ENCODE measurements around the gene NUP58. TPM values are rescaled to one million over a fixed set of nuclear protein-coding genes. Genes with fewer than 3 reads are reported as not detected.

NUP58 gene, protein sequence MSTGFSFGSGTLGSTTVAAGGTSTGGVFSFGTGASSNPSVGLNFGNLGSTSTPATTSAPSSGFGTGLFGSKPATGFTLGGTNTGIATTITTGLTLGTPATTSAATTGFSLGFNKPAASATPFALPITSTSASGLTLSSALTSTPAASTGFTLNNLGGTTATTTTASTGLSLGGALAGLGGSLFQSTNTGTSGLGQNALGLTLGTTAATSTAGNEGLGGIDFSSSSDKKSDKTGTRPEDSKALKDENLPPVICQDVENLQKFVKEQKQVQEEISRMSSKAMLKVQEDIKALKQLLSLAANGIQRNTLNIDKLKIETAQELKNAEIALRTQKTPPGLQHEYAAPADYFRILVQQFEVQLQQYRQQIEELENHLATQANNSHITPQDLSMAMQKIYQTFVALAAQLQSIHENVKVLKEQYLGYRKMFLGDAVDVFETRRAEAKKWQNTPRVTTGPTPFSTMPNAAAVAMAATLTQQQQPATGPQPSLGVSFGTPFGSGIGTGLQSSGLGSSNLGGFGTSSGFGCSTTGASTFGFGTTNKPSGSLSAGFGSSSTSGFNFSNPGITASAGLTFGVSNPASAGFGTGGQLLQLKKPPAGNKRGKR
- total RNA-seq = 10 to 100 TPM; 47.4 to 60.0 (median 50.6) TPM
- total RNA-seq (2013) = 55.8 TPM

DNA sequence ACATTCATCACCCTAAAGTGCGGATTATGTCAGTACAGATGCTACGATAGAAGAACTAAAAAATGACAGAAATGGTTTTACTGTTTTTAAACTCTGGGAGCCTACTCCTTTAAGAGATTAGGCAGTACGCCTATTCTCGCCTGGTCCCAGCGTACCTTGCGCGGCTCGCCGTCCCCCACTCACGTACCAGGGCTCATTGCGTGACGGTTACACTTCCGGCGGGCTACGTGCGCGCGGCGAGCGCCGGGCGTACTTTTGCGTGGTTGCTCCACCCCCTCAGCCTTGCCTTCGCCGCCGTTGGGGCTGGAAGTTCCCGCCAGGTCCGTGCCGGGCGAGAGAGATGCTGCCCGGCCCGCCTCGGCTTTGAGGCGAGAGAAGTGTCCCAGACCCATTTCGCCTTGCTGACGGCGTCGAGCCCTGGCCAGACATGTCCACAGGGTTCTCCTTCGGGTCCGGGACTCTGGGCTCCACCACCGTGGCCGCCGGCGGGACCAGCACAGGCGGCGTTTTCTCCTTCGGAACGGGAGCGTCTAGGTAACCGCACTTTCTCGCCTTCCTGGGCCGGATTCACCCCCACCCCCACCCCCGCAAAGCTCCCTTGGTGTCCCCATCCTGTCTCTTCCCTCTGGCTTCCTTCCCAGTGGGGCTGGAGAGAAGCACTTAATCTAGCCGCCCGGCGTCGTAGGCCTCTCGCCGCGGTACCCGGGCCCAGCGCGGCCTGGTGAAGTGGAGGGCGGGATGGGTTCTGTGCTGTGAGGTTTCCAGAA, at the start of gene NUP58:
Gene NUP58, plus strand, starts transcription at position 279 of the 767 bp plus-strand sequence. Its CDS starts 149 bp downstream, at position 428.
- Mint-ChIP-seq H3K4me1 (peaks cover 31 to 37% of the 10 kb centered on the region in 2 donors), H3K36me3 (no peaks in the 10 kb centered on the region), H3K27ac (peak within 1 kb of the TSS; percentile 91 to 94), H3K27me3 (ENCODE audit: low read depth in 2 of 2) (peaks cover 12 to 19% of the 10 kb centered on the region in 2 donors), H3K4me3 (peak within 1 kb of the TSS; percentile 90), H3K9me3 (no peaks in the 10 kb centered on the region)
- DNase-seq (peak; percentile 92 to 98), ATAC-seq (peak; percentile 97 to 100 (median 98))
- H3K4me1 ChIP-seq (ENCODE audit: control insufficient read depth, insufficient read depth, low read length) = peaks cover 13% of the 10 kb centered on the region
- TF ChIP-seq, protein P1, sequence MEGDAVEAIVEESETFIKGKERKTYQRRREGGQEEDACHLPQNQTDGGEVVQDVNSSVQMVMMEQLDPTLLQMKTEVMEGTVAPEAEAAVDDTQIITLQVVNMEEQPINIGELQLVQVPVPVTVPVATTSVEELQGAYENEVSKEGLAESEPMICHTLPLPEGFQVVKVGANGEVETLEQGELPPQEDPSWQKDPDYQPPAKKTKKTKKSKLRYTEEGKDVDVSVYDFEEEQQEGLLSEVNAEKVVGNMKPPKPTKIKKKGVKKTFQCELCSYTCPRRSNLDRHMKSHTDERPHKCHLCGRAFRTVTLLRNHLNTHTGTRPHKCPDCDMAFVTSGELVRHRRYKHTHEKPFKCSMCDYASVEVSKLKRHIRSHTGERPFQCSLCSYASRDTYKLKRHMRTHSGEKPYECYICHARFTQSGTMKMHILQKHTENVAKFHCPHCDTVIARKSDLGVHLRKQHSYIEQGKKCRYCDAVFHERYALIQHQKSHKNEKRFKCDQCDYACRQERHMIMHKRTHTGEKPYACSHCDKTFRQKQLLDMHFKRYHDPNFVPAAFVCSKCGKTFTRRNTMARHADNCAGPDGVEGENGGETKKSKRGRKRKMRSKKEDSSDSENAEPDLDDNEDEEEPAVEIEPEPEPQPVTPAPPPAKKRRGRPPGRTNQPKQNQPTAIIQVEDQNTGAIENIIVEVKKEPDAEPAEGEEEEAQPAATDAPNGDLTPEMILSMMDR (IDR thresholded peaks at IDR 0.05) = no peak
- H3K9me3 ChIP-seq (ENCODE audit: control insufficient read depth, insufficient read depth, low read length) = no peaks in the 10 kb centered on the region
- no peaks in the 10 kb centered on the region for H3K36me3 ChIP-seq (ENCODE audit: control insufficient read depth, insufficient read depth, low read length)
- 0% methylated on average over 64 of the region's 64 CpGs for WGBS (ENCODE audit: insufficient coverage)
- intact Hi-C loops (cut with micrococcal nuclease) = loop anchor here (1.0 to 5.0 kb wide), 3 partner anchors 14 to 951 kb away; partner anchors contain the start of genes CDK8 and MTMR6
- peak within 1 kb of the TSS; percentile 93 for H3K27ac ChIP-seq (ENCODE audit: low read length)
- peaks cover 7% of the 10 kb centered on the region for H3K27me3 ChIP-seq (ENCODE audit: control insufficient read depth, insufficient read depth, low read length)
- H3K4me3 ChIP-seq (ENCODE audit: low read length) = peak within 1 kb of the TSS; percentile 88

DNA sequence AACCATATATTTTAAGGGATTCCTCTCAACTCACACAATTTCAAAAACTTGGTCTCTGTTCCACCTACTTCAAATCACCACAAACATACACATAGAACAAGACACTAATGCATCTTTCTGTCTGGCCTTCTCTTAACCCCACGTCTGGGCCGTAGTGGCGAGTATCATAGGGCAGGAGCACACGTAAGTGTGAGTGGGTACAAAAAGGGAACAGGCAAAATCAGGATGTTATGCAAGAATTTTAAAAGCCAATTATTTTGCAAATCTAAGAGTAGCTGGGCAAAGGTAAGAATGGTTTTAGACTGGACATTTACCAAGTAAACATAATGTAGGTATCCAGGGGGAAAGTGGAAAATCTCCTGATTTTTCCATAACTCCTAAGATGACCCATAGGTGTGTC, 49.2 kb upstream of the NUP58 start:
- no peaks in the 10 kb centered on the region for H3K9me3 ChIP-seq (ENCODE audit: control insufficient read depth, insufficient read depth, low read length)
- ATAC-seq (no peak), DNase-seq (no peak)
- H3K27ac ChIP-seq (ENCODE audit: low read length) = no peak overlapping the region
- intact Hi-C loops (cut with micrococcal nuclease) = no loop called here
- no peak overlapping the region for H3K27ac Mint-ChIP-seq
- H3K4me3 Mint-ChIP-seq = no peak overlapping the region
- H3K4me1 Mint-ChIP-seq = no peaks in the 10 kb centered on the region
- H3K36me3 ChIP-seq (ENCODE audit: control insufficient read depth, insufficient read depth, low read length) = peaks cover 66% of the 10 kb centered on the region
- no peak overlapping the region for H3K4me3 ChIP-seq (ENCODE audit: low read length)
- peaks cover 2% of the 10 kb centered on the region for H3K36me3 Mint-ChIP-seq
- TF ChIP-seq, protein P1 (IDR thresholded peaks at IDR 0.05) = no peak
- no peaks in the 10 kb centered on the region for H3K27me3 ChIP-seq (ENCODE audit: control insufficient read depth, insufficient read depth, low read length)
- H3K27me3 Mint-ChIP-seq (ENCODE audit: low read depth in 2 of 2) = no peaks in the 10 kb centered on the region
- WGBS (ENCODE audit: insufficient coverage) = 93% methylated on average over 4 of the region's 4 CpGs
- no peaks in the 10 kb centered on the region for H3K9me3 Mint-ChIP-seq
- no peaks in the 10 kb centered on the region for H3K4me1 ChIP-seq (ENCODE audit: control insufficient read depth, insufficient read depth, low read length)

DNA sequence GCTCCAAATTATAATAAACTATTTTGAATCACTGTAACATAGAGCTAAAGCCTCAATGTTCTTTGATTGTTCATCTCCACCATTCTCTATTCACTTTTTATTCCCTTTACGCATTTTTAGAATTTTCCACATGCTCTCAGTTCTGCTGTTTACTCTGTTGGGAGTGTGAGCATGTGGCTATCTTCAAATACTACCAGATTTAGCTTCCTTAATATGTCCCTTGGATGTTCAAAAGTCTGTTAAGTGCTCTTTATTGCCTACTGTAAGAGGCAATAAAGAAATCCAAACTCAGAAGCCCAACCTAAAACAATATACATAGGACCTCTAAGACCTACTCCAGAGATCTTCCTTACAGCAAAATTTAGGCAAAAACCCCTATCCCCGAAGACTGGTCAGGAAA, 48.7 kb upstream of the NUP58 start:
- DNase-seq (no peak), ATAC-seq (no peak)
- H3K36me3 ChIP-seq (ENCODE audit: control insufficient read depth, insufficient read depth, low read length) = peaks cover 71% of the 10 kb centered on the region
- TF ChIP-seq, protein P1 (IDR thresholded peaks at IDR 0.05) = no peak
- no peaks in the 10 kb centered on the region for H3K4me1 ChIP-seq (ENCODE audit: control insufficient read depth, insufficient read depth, low read length)
- 88% methylated on average over 1 of the region's 2 CpGs for WGBS (ENCODE audit: insufficient coverage)
- H3K27ac ChIP-seq (ENCODE audit: low read length) = no peak overlapping the region
- H3K4me3 ChIP-seq (ENCODE audit: low read length) = no peak overlapping the region
- no peaks in the 10 kb centered on the region for H3K27me3 ChIP-seq (ENCODE audit: control insufficient read depth, insufficient read depth, low read length)
- Mint-ChIP-seq H3K36me3 (peaks cover 8% of the 10 kb centered on the region), H3K27ac (no peak overlapping the region), H3K4me1 (no peaks in the 10 kb centered on the region), H3K27me3 (ENCODE audit: low read depth in 2 of 2) (no peaks in the 10 kb centered on the region), H3K4me3 (no peak overlapping the region), H3K9me3 (no peaks in the 10 kb centered on the region)
- intact Hi-C loops (cut with micrococcal nuclease) = no loop called here
- H3K9me3 ChIP-seq (ENCODE audit: control insufficient read depth, insufficient read depth, low read length) = no peaks in the 10 kb centered on the region
